ENCODE results near the gene APBA2.

The APBA2 gene

DNA sequence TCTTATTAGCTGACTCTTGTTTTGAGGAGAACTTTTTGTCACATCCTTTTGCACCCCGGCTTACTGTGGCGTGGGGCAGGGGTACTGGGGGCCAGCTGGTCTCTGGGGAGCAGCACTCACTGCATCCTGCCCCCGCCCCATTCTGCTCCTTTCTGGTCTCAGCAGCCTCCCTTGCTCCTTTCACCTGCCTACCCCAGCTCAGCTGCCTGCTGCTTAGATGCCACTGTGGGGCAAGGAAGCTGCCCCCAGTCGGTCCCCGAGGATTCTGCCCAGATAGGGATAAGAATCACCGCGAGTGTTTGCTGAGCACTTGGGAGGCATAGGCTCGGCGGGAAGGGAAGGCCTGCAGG, 32.0 kb downstream of the APBA2 start:
- DNase-seq, result no peak

DNA sequence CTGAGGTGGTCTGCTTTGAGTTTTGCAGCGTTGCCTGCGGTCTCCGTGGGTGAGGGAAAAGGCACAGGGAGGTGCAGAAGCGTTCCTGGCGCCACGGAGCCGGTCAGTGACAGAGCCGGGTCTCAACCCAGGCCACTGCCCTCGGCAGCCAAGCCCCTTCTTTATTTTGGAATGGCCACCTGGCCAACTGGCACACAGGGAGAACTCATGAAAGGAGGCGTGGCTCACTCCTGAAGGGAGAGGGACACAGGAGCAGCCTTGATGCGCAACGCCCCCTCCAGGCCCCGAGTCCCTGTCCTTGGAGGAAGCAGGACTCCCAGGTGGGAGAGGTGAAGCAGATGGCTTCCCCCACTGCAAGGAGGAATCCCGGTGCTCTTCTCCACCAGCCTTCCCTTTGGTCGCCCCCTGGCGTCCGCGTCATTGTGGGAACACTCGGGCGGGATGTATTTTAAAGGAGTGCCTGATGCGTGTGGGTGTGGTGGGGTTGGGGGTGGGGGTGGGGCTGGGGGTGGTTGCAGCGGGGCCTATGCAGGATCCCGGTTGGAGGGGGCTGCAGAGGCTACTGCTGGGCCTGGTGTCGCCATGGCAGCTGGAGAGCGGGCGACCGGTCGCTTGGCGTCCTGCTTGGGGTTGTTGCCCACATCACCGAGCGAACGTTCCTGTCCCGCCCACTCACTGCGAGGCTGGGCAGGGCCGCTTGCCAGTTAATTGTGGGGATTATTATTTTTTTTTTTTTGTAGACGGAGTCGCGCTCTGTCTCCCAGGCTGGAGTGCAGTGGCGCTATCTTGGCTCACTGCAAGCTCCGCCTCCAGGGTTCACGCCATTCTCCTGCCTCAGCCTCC, 32.6 kb downstream of the APBA2 start:
- DNase-seq, result peak; percentile 76

DNA sequence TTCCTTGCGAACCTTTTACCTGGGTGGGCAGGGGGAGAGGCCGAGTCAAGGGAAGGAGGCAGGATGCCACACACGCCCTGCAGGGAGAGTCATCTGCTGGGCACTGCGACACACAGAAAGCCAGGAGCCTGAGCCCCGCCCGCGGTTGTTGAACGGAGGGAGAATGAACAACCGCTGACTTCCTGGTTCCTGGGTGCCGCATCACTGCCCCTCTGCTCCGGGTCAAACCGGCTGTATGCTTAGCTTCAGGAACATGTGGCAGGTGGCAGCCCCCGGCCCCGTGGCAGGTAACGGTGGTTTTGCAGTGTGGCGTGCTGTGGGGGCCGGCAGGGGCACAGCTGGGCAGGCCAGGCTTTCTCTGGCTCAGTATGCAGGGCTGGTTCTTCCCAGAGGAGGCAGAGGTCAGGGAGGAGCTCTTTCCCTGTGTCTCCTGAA, 33.4 kb downstream of the APBA2 start:
- peak; percentile 43 for DNase-seq

DNA sequence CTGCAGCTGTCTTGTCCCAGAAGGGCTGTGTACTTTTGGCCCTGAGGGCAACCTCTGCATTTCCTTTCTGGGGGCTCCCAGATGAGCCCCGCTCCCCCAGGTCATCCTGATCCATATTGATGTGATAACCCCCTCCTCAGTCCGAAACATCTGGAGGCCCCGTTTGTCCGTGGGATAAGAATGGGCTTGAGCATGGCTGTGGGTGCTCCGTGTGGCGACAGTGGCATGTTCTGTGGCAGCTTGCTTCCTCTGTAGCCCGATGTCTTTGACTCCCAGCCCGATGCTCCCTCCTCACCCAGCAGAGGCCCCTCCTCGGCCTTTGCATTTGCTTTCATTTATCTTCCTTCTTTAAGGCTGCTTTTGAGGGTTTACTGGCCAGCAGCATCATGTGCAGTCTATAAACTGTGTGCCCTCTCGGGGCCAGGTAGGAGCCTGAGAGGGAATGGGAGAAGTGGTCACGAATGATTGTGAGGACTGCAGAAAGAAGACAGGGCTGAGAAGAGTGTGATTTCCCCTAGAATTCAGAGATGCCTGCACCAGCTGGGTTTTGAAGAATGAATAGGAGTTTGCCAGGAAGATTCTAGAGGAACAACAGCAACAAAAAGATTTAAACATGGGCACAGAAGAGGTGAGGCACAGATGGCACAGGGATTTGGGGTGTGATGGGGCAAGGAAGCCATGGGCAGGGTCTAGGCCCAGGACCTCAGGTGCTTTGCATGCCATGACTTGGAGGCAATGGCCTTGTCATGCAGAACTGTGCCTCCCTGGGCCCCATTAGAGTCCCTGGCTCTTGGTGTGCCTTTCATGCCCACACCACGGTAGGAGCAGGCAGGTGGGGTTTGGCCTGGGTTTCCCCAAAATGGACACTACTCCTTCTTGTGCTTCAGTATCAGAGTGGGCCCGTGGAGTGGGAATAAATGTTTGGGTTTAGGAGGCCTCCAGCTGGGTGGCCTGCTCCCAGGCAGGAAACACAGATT, 34.2 kb downstream of the APBA2 start:
- no peak for DNase-seq

DNA sequence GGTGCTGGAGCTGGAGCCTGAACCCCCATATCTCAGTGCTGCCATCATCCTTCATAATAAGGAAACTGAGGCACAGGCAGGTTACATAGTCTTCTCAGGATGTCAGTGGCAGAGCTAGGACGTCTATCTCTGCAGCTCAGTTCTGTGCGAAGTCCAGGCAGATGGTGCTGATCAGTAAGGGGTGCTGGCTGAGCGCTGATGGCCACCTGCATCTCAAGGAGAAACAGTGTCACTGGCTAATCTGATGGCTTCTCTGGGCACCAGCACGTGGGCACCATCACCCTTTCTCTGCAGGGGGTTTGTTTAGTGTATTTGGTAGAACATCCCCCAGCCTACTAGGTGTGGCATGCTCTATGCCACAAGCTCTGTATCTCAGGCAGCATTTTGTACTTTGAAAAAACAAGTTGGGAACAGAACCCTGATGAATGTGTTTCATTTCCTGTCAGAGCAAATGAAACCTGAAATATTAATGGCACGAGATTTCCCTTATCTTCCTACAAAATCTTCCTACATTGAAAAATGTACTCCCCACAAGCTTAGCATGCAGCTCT, 35.1 kb downstream of the APBA2 start:
- no peak for DNase-seq

DNA sequence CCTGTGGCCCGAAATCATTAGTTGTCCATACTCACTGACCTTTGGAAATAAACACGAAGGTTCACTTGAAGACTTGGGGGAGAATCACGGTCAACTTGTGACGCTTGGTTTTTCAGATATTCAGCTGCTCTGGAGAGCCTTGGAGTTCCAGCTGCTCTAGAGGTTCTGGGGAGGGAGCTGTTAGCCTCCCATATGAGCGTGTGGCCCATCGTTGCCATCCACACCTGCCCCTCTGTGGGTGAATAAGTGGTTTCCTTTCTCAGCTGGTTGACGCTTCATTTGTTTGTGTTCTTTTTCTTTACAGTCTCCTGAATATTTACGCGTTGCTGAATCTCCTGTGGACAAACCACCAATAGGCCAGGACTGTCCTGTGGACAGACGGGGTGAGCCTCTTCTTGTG, 35.6 kb downstream of the APBA2 start:
- no peak for DNase-seq

DNA sequence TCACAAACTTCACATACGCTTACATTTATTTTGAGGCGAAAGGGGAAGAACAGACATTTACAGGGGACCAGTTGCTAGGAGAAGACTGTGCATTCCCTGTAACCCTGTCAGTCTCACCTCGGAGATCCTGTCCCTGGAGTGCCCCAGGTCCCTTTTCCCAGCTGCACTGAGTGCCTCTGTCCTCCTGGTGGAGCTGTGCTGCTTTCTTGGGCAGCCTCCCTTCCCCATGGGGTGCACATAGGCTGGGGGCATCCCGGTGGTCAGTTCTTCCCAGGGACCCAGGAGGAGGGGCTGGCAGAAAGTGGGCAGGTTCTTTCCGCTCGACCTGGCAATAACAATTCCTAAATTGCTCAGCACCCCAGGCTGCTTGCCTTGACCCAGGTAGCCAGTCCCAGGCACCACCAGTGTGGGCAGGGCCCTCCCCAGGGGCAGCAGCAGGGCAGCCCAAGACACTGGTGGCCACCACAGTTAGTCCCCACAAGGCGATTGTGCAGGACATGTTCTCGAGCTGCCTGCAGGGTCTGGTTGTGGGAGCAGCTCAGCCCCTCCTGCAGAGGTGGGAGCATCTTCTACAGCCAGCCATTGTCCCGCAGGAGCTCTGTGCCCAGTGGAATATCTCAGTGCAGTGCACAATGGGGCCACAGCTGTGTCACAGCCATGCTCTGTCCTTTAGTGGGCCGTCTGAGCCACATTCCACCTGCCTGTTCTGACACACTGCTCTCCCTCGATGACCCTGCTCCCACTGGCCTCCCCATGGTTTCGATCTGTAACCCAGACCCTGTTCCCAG, 36.3 kb downstream of the APBA2 start:
- no peak for DNase-seq

DNA sequence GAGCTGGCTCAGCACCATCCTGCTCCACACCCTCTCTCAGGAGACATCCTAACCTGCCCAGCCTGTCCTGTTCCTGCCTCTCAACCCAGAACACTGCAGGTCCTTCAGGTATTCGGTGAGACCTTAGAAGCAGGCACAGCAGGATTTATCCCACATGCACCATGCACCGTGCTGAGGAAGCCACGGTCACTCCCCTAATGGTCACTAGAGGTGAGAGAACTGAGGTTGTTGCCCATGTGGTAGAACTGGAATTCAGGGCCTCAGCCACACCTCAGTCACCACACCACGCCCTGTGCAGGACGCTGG, 36.9 kb downstream of the APBA2 start:
- no peak for DNase-seq

DNA sequence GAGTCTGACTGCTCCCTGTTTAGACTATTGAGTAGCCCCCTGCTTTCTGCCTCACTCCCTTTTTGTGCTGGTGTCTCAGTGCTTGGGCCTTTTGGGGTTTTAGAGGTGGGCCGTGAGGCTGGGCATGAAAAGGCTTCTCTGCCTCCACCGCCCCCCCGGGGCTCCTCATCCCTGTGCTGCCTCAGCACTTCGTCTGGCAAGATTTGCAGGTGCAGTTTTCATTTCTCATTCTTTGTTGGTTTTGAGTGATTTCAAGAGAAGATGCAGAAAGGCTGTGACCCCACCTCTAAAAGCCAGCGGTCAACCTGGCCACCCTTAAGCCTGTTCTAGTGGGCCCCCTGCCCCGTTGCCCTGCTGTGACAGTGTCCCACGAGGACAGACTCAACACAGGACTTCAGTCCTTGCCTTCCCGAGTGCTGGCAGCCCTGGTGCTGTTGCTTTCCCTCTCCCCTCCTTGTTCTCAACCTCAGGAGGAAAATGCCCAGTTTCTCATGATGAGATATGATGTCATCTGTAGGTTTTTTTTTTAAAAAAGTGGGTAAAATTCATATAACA, 38.0 kb downstream of the APBA2 start:
- no peak for DNase-seq

DNA sequence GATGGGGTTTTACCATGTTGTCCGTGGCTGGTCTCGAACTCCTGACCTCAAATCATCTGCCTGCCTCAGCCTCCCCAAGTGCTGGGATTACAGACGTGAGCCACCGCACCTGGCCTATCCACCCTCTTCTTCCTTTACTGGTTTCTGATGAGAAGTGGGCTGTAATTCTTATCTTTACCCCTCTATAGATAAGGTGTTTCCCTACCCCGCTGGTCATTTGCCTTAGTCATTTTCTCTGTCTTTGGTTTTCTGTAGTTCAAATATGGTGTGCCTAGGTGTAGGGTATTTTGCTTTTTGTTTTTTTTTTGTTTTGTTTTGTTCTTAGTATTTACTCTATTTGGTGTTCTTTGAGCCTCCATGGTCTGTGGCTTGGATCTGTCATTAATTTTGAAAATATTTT, 41.3 kb downstream of the APBA2 start:
- no peak for DNase-seq

DNA sequence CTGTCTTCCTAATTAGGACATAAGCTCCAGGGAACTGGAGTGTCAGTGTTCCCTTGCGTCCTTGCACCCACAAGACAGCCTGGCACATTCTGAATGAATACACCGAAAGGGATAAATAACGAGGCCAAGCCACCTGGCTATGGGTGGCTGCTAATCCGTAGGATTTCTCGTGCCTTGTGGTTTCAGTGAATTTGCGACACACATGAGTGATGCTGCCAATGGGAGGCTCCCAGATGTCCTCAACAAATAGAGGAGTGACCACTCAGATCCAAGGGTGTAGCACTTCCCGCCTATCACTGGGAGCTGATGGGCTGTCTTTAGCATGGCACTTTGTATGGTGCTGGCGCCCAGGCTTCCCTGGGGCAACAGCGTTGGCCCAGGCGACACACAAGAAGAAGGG, 43.4 kb downstream of the APBA2 start:
- DNase-seq, result no peak

DNA sequence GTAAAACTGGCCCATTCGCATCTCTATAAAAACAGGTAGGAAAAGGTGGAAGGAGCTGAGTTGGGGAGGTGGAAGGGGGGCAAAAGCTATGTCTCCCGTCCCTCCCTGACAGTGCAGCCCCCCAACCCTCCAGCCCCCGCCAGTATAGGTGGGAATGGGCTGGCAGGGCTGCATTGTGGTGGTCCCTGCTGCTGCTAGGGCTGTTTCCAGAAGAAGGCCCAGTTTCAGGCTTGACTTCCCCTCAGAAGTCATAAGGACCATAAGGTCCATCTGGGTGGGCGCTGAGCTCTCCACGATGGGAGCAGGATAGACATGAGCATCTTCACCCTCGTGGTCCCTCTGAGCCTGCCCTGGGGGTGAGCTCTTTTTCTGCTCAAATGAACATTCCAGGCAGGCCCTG, 44.2 kb downstream of the APBA2 start:
- DNase-seq, result no peak

DNA sequence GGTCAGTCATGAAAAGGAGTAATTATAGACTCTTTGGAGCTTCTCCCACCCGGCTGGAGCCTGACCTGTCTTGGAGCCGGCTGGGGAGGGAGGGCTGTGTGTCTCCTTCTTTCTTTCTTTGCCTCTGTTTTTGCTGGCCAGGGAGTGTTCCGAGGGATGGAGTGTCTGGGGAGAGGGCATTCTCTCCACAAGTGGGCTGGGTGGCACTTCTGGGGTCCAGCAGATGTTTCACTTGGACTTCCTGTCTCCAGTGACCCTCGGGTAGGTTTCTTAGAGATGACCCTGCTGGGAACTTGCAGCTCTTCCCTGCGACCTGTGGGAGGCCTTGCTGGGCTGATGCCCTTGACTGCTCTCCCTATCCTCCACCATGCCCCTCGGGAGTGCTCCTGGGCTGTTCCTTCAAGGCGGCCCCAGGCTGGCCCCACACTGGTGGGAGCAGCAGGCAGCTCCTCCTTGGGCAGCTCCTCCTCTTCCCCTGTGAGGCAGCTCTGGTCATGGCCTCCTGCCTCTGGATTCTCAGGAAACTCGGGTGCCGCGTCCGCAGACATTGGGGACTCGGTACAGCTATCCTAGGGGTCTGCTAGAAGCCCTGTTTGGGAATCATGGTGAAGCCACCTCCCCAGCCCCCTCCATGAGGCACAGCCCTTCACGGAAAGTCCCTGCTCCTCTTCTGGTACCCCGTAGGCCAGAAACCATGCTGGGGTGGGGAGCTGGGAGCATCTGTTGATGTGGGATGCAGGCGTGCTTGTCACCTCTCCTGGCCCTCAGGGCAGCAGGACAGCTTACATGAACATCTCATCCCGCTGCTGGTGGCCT, 44.9 kb downstream of the APBA2 start:
- no peak for DNase-seq

DNA sequence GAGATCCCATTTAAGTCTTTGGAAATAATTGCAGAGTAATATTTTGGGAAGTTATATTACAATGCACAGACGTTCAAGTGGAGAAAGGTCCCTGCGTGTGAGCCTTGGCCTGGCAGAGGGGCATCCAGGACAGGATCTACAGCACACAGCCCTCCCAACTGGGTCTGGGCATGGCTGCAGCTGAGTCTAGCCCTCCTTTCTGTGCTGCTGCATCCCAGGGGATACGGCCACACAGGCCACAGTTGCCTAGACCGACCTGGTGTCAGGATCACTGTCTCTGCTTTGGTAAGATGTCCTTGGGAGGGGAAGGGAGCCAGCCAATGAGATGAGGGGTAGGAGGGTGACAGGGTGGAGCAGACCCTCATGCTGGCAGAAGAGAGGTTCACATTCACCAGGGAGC, 46.1 kb downstream of the APBA2 start:
- DNase-seq, result no peak

DNA sequence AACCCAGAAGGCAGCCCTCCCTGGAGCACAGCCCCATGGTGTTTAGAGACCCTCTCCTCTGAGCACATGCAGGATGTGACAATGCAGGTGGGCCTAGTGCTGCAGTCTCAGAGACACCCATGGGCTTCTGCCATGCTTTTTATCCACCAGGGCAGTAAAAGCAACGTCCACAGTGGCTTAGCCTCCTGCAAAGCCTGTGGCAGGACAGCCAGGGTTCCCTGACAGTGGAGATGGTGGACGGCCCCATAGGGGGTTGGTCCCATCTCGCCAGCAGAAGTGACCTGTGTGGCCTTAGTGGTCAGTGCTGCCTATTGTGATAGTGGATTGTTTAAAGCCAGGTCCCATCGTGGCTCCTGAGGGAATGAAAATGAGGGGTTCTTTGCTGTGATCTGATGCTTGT, 46.6 kb downstream of the APBA2 start:
- no peak for DNase-seq

DNA sequence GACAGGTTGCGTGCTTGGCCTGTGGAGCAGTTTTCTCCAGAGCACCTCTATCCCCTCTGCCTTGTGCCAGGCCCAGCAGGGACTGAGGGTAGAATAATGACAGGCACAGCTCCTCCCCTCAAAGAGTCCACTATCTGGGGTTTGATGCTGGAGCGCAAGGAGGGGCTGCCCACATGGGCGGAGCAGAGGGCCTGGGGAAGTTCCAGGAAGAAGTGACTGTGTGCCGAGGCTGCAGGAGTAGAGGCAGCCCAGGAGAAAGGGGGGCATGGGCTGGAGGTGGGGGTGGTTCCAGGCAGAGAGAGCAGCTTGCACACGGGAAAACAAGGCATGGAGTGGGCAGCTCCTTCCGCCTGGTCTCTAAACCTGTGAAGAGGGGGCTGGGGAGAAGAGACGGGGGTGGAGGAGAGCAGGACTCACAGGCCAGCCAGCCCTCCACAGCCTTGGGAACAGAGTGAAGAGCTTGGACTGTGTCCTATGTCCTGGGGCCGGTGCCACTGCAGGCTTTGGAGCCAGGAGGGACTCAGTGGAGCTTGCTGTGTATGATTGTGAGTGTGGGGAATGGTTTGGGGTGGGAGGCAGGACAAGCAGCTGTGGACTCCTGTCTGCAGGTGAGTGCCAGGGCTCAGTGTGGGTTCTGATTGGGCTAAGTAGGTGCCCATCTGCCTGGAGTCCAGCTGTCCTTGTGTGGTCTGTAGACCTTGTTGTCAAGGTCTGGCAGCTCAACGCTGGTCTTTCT, 48.1 kb downstream of the APBA2 start:
- DNase-seq, result no peak

DNA sequence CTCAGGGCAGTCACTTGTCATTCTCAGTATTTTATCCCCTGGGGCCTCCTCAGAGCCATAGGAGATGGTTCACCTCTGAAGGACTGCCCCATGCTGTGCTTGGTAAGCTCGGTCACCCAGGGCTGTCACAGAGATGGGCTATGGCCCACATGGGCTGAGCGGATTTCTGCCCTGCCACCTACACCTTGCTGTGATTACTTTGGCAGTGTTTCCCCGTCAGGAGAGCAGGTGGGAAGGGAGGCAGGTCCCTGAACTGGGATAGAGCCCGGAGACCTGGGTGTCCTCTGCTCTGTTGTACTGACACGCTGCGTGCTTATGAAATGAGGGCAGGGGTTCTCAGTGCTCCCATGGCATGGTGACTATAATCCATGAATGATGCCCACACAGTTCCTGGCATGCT, 48.9 kb downstream of the APBA2 start:
- DNase-seq, result no peak

DNA sequence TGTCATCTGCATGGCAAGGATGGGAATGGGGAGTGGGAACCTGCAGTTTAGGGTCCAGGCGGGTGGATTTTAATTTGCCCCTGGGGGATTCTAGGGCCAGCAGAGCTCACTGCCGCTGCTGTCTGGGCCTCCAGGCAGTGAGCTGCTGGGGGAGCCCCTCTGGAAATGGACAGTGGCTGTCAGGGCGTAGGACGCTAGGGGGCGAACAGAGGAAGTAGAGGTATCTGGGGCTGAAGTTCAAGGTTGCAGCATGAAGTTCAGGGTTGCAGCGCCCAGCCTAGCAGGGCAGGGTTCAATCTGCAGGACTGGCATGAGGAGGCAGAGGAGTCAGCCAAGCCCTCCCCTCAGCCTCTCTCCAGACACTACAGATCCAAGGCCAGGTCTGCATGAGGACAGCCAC, 49.5 kb downstream of the APBA2 start:
- no peak for DNase-seq

DNA sequence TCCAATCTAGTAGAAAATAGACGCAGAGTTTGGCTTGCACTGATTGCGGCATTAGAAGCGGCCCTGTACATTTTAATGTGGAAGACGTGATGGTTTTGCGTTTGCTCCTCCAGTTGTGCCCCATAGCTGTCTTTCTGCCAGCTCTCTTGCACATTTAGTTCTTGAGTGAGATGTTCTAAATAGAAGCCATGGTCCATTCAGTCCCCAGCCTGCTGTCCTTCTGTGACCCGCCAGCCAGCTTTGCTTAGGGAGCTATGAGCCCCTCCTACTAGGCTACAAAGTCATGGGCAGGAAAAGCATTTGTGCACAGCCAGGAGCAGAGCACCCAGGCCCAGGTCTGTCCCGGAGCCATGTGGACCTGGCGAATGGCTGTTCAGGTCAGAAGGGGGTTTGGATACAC, 50.3 kb downstream of the APBA2 start:
- DNase-seq, result no peak

DNA sequence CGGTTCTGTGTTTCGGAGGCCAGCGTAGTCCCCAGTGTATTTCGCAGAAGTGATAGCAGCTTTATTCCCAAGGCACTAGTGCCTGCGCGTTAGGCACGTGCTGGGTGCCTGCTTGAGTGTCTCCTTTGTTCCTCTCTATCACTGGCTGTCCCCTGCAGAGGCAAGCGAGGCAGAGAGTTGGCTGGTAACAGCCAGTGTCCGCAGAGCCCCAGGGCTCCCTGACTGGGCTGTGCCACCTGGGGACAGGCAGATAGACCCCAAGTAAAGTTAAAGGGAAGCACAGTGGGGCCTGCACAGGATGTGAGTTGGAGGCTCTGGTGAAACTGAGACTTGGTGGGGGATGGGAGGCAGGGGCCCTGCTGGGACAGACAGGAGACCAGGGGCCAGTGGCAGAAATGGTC, 50.7 kb downstream of the APBA2 start:
- no peak for DNase-seq

DNA sequence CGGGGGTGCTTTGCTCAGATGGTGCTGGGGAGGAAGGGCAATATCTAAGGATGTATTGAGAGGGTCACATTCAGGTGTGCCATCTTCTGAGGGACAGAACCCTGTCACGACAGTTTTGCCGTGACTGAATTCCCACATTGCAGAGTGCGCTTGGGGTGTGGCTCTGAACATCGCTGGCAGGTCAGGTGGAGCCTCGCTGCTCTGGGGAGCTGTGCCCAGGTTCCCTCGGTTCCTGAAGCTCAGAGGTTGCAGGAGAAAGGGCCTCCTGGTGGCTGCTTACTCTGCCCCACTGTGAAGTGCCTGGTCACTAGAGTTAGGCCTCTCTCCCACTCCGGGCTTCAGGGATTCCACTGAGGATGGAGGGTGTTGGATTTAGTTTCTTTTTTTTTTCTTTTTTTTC, 51.5 kb downstream of the APBA2 start:
- DNase-seq, result no peak
